Stomach (tissue), 9 donors: ENCODE measurements around the gene PECR. TPM values are rescaled to one million over a fixed set of nuclear protein-coding genes. Genes with fewer than 3 reads are reported as not detected.

Source experiments
- DNase-seq, 2 donors: peaks; one replicate each; pipeline versions ENCODE4 v3.0.0 to v3.0.0-alpha.2; 2013 to 2019
- H3K27ac ChIP-seq, 5 donors: fragments of 200-600 bp in 4 of 5; sonication (generic) in 4 of 5; one replicate each; pipeline ENCODE4 v1.5.1; 2013 to 2019; ENCODE audit warnings: mild to moderate bottlenecking in 1 of 5, moderate library complexity in 1 of 5
- H3K27me3 ChIP-seq, 3 donors: fragments of 200-600 bp; sonication (generic); one replicate each; pipeline ENCODE4 v1.5.1; 2017 to 2019; ENCODE audit warnings: mixed run types in 1 of 3
- H3K36me3 ChIP-seq, 4 donors: fragments of 200-600 bp; sonication (generic); 1 replicate in 3 of 4; 2 replicates in 1 of 4; pipeline ENCODE4 v1.5.1; 2016 to 2019
- H3K4me1 ChIP-seq, 4 donors: fragments of 200-600 bp; sonication (generic); one replicate each; pipeline ENCODE4 v1.5.1; 2016 to 2019
- H3K4me3 ChIP-seq, 4 donors: fragments of 200-600 bp; sonication (generic) in 3 of 4; one replicate each; pipeline ENCODE4 v1.5.1; 2016 to 2019; ENCODE audit warnings: mild to moderate bottlenecking in 1 of 4
- H3K9me3 ChIP-seq, 4 donors: fragments of 200-600 bp; sonication (generic); one replicate each; pipeline ENCODE4 v1.5.1; 2016 to 2019
- CTCF ChIP-seq, 7 experiments: fragments of 450-650 bp in 4 of 7; fragments of 200-600 bp in 3 of 7; sonication (generic) in 3 of 7; IDR thresholded peaks; one replicate each; pipeline ENCODE4 v1.5.1; 2016 to 2019; ENCODE audit warnings: antibody characterized with exemption in 7 of 7, control low read depth in 2 of 7, mild to moderate bottlenecking in 1 of 7
- EP300 ChIP-seq: sonication (generic); formaldehyde crosslinking; IDR thresholded peaks from one replicate; pipeline ENCODE4 v1.6.1; 2017; ENCODE audit warnings: antibody characterized with exemption
- POLR2A ChIP-seq, 4 donors: fragments of 450-650 bp; IDR thresholded peaks; one replicate each; pipeline ENCODE4 v1.6.1; 2016; ENCODE audit warnings: antibody characterized with exemption in 4 of 4, control low read depth in 2 of 4, mild to moderate bottlenecking in 1 of 4, moderate library complexity in 1 of 4
- POLR2AphosphoS5 ChIP-seq, 3 donors: sonication (generic); formaldehyde crosslinking; IDR thresholded peaks; one replicate each; pipeline ENCODE4 v1.6.1; 2016; ENCODE audit warnings: antibody characterized with exemption in 3 of 3
- WGBS, 5 donors: extraction: QIAGEN DNeasy Blood & Tissue Kit in 3 of 5; methylation state at CpG; one replicate each; pipeline versions ENCODE4 v1.1.5 to v1.1.7; 2013 to 2018; 5-methylcytosine and 5-hydroxymethylcytosine counted together
- intact Hi-C: fragments of 100-400 bp; cut with DNase I; formaldehyde crosslinking; loops from one replicate; pipeline ENCODE4 v1.15.1; 2023; ENCODE audit warnings: low total_unique reads
- polyA plus RNA-seq, 3 donors: library from polyadenylated mRNA; stranded (reverse); fragments of 200-250 nt; gene quantifications; one replicate each; pipeline ENCODE4 v1.2.3, GENCODE V29; 2013
- total RNA-seq, 5 donors: library from RNA; depleted of rRNA; stranded (reverse); fragments of >200 nt; gene quantifications; one replicate each; pipeline versions ENCODE4 v1.1.0 to v1.2.3, GENCODE V29; 2014 to 2016
- donor health status: healthy with polysubstance abuse.
- donor health status: Bipolar disorder and iron deficiency.
- donor health status: healthy.

PECR gene
- total and polyA plus RNA-seq, 8 donors, result 4.1 to 71.8 (median 6.2) TPM; not detected in 1

GRCh38 chr2:216051350-216051749 lies 30.3 kb downstream of the PECR start:
- H3K4me1 ChIP-seq, result peaks cover 0 to 4% (median 0%) of the 10 kb centered on the region in 4 donors
- 90 to 95% (median 92%) methylated on average over 3 of the region's 3 CpGs for WGBS, 5 donors

GRCh38 chr2:216049452-216049851 lies 32.2 kb downstream of the PECR start:
- 90 to 96% (median 91%) methylated on average over 2 of the region's 2 CpGs for WGBS, 5 donors
- intact Hi-C loops, result no loop called here
- H3K27ac ChIP-seq, result no peak overlapping the region

More at GRCh38 chr2:216051350-216051749, 30.3 kb downstream of the PECR start:
- DNase-seq, result no peak
- no peaks in the 10 kb centered on the region for H3K9me3 ChIP-seq
- H3K36me3 ChIP-seq, result peaks cover 0 to 40% (median 13%) of the 10 kb centered on the region in 4 donors
- intact Hi-C loops, result no loop called here
- TF ChIP-seq POLR2A (IDR thresholded peaks at IDR 0.05), result no peak
- no peak for TF ChIP-seq POLR2AphosphoS5 (IDR thresholded peaks at IDR 0.05)
- TF ChIP-seq CTCF (IDR thresholded peaks at IDR 0.05), result no peak
- no peak for TF ChIP-seq EP300
- no peaks in the 10 kb centered on the region for H3K27me3 ChIP-seq
- H3K27ac ChIP-seq, result no peak overlapping the region
- no peak overlapping the region for H3K4me3 ChIP-seq

GRCh38 chr2:216047397-216047796 lies 34.2 kb downstream of the PECR start:
- 74 to 89% (median 79%) methylated on average over 2 of the region's 2 CpGs for WGBS, 5 donors
- H3K36me3 ChIP-seq, result peaks cover 0 to 69% (median 42%) of the 10 kb centered on the region in 4 donors
- no peak overlapping the region for H3K27ac ChIP-seq
- TF ChIP-seq EP300 (no peak), POLR2A (IDR thresholded peaks at IDR 0.05) (no peak), CTCF (IDR thresholded peaks at IDR 0.05) (no peak)
- H3K27me3 ChIP-seq, result no peaks in the 10 kb centered on the region
- no peak overlapping the region for H3K4me3 ChIP-seq
- H3K9me3 ChIP-seq, result no peaks in the 10 kb centered on the region
- no peaks in the 10 kb centered on the region for H3K4me1 ChIP-seq
- intact Hi-C loops, result no loop called here
- no peak for DNase-seq

More at GRCh38 chr2:216049452-216049851, 32.2 kb downstream of the PECR start:
- DNase-seq, result no peak
- Histone ChIP-seq H3K4me1 (peaks cover 0 to 4% (median 0%) of the 10 kb centered on the region in 4 donors), H3K27me3 (no peaks in the 10 kb centered on the region), H3K9me3 (no peaks in the 10 kb centered on the region), H3K4me3 (no peak overlapping the region), H3K36me3 (peaks cover 0 to 53% (median 26%) of the 10 kb centered on the region in 4 donors)
- TF ChIP-seq EP300 (no peak), POLR2A (IDR thresholded peaks at IDR 0.05) (no peak), POLR2AphosphoS5 (IDR thresholded peaks at IDR 0.05) (no peak), CTCF (IDR thresholded peaks at IDR 0.05) (no peak)

- TF ChIP-seq POLR2AphosphoS5 (IDR thresholded peaks at IDR 0.05) (no peak), POLR2A (IDR thresholded peaks at IDR 0.05) (no peak), CTCF (IDR thresholded peaks at IDR 0.05) (no peak), EP300 (no peak)
- peaks cover 0 to 85% (median 57%) of the 10 kb centered on the region in 4 donors for H3K36me3 ChIP-seq
- intact Hi-C loops, result no loop called here
Measured at GRCh38 chr2:216044883-216045486, 36.6 kb downstream of the PECR start.

More at GRCh38 chr2:216044883-216045486, 36.6 kb downstream of the PECR start:
- no peak for DNase-seq
- WGBS, 5 donors, result 59 to 72% (median 66%) methylated on average over 5 of the region's 5 CpGs
- Histone ChIP-seq H3K27me3 (no peaks in the 10 kb centered on the region), H3K27ac (no peak overlapping the region), H3K4me1 (no peaks in the 10 kb centered on the region), H3K4me3 (no peak overlapping the region), H3K9me3 (no peaks in the 10 kb centered on the region)
